B cell (primary cell): ENCODE measurements around the gene ZCCHC3.

Experiments used
- CTCF ChIP-seq: fragments of 200-600 bp; IDR thresholded peaks from one replicate; pipeline ENCODE4 v1.8.0; 2022; ENCODE audit warnings: antibody characterized with exemption, mild to moderate bottlenecking
- EZH2 ChIP-seq: IDR thresholded peaks from 2 replicates; pipeline ENCODE4 v1.6.1; 2012; ENCODE audit warnings: borderline replicate concordance, low read depth, mild to moderate bottlenecking, moderate library complexity, low read length; ENCODE audit not compliant: insufficient read depth, poor library complexity, severe bottlenecking

- no peak for TF ChIP-seq CTCF
- TF ChIP-seq EZH2 = no peak
Measured at GRCh38 chr20:310645-311044, 13.3 kb downstream of the ZCCHC3 start.
